ENCODE data around the gene AOC1.

The AOC1 gene

DNA sequence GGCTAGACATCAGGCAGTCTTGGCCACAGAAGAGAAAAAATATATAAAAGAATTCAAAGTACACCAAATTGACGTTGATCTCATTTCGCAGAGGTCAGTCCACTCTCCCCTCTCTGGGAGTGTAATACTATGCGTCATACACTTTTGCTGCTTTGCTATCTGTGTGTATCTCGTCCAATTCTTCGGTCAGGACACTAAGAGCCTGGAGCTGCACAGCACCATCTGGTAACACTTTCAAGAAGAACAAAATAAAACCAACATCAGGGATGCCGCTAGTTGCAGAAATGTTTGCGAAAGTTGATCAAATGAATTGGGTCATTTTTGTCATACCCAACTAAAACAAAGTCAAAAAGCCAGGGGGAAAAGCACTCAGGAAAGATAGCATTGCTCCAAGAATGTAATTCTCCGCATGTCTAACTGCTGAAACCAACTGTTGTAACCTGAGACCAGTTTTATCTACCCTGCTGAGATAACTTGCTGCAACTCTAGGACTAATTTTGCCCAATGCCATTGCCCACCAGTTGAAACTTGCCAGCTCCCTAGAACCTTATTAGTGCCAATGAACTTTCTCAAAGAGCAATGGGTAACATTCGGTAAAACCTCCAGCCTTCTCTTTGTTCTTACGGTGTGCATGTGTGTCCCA, 28.7 kb upstream of the AOC1 start (continued):
- TF ChIP-seq, protein P1, sequence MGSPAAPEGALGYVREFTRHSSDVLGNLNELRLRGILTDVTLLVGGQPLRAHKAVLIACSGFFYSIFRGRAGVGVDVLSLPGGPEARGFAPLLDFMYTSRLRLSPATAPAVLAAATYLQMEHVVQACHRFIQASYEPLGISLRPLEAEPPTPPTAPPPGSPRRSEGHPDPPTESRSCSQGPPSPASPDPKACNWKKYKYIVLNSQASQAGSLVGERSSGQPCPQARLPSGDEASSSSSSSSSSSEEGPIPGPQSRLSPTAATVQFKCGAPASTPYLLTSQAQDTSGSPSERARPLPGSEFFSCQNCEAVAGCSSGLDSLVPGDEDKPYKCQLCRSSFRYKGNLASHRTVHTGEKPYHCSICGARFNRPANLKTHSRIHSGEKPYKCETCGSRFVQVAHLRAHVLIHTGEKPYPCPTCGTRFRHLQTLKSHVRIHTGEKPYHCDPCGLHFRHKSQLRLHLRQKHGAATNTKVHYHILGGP (tag by site-specific recombination; IDR thresholded peaks at IDR 0.05): no peak
- TF ChIP-seq ZNF843 (tag by site-specific recombination; IDR thresholded peaks at IDR 0.05) (peak; percentile 41; the same call in 1 of the 2 replicates), ZNF529 (tag by site-specific recombination; IDR thresholded peaks at IDR 0.05; ENCODE audit: insufficient replicate concordance) (no peak), MYNN (tag by site-specific recombination; IDR thresholded peaks at IDR 0.05; ENCODE audit: borderline replicate concordance) (no peak), ZNF155 (tag by site-specific recombination; IDR thresholded peaks at IDR 0.05) (no peak), ZNF670 (tag by site-specific recombination; IDR thresholded peaks at IDR 0.05; ENCODE audit: low read depth) (no peak), ZNF660 (tag by site-specific recombination; IDR thresholded peaks at IDR 0.05) (no peak), ZNF184 (tag by site-specific recombination; IDR thresholded peaks at IDR 0.05) (no peak), ZNF521 (tag by site-specific recombination; IDR thresholded peaks at IDR 0.05) (no peak), ZNF791 (tag by site-specific recombination; IDR thresholded peaks at IDR 0.05) (no peak), ZNF514 (tag by site-specific recombination; IDR thresholded peaks at IDR 0.05) (no peak), BCL11B (tag by site-specific recombination; IDR thresholded peaks at IDR 0.05; ENCODE audit: low read depth) (no peak), ZNF707 (tag by site-specific recombination; IDR thresholded peaks at IDR 0.05) (no peak), ZNF112 (tag by site-specific recombination; IDR thresholded peaks at IDR 0.05) (no peak), HOXD13 (CRISPR knock-in tag; IDR thresholded peaks at IDR 0.05; ENCODE audit: borderline replicate concordance) (no peak), ZNF248 (tag by site-specific recombination; IDR thresholded peaks at IDR 0.05) (no peak), ZNF501 (tag by site-specific recombination; IDR thresholded peaks at IDR 0.05) (0 out of 2 replicates have a peak, but pooled peaks have one; percentile 53), EGR2 (tag by site-specific recombination; IDR thresholded peaks at IDR 0.05; ENCODE audit: low read depth) (no peak), ZNF132 (tag by site-specific recombination; IDR thresholded peaks at IDR 0.05; ENCODE audit: borderline replicate concordance) (no peak), GLI2 (tag by site-specific recombination; IDR thresholded peaks at IDR 0.05; ENCODE audit: borderline replicate concordance, low read depth) (no peak), IKZF3 (tag by site-specific recombination; IDR thresholded peaks at IDR 0.05) (peak; percentile 58; the same call in 1 of the 2 replicates), ZNF785 (tag by site-specific recombination; IDR thresholded peaks at IDR 0.05) (no peak), ZNF664 (tag by site-specific recombination; IDR thresholded peaks at IDR 0.05) (no peak)
- TF ChIP-seq, protein P2, sequence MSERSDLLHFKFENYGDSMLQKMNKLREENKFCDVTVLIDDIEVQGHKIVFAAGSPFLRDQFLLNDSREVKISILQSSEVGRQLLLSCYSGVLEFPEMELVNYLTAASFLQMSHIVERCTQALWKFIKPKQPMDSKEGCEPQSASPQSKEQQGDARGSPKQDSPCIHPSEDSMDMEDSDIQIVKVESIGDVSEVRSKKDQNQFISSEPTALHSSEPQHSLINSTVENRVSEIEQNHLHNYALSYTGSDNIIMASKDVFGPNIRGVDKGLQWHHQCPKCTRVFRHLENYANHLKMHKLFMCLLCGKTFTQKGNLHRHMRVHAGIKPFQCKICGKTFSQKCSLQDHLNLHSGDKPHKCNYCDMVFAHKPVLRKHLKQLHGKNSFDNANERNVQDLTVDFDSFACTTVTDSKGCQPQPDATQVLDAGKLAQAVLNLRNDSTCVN (tag by site-specific recombination; optimal IDR thresholded peaks at IDR 0.05): no peak
- TF ChIP-seq, protein P3, sequence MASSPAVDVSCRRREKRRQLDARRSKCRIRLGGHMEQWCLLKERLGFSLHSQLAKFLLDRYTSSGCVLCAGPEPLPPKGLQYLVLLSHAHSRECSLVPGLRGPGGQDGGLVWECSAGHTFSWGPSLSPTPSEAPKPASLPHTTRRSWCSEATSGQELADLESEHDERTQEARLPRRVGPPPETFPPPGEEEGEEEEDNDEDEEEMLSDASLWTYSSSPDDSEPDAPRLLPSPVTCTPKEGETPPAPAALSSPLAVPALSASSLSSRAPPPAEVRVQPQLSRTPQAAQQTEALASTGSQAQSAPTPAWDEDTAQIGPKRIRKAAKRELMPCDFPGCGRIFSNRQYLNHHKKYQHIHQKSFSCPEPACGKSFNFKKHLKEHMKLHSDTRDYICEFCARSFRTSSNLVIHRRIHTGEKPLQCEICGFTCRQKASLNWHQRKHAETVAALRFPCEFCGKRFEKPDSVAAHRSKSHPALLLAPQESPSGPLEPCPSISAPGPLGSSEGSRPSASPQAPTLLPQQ (tag by site-specific recombination; IDR thresholded peaks at IDR 0.05): peak; percentile 63; the same call in 1 of the 2 replicates
- TF ChIP-seq, protein P4, sequence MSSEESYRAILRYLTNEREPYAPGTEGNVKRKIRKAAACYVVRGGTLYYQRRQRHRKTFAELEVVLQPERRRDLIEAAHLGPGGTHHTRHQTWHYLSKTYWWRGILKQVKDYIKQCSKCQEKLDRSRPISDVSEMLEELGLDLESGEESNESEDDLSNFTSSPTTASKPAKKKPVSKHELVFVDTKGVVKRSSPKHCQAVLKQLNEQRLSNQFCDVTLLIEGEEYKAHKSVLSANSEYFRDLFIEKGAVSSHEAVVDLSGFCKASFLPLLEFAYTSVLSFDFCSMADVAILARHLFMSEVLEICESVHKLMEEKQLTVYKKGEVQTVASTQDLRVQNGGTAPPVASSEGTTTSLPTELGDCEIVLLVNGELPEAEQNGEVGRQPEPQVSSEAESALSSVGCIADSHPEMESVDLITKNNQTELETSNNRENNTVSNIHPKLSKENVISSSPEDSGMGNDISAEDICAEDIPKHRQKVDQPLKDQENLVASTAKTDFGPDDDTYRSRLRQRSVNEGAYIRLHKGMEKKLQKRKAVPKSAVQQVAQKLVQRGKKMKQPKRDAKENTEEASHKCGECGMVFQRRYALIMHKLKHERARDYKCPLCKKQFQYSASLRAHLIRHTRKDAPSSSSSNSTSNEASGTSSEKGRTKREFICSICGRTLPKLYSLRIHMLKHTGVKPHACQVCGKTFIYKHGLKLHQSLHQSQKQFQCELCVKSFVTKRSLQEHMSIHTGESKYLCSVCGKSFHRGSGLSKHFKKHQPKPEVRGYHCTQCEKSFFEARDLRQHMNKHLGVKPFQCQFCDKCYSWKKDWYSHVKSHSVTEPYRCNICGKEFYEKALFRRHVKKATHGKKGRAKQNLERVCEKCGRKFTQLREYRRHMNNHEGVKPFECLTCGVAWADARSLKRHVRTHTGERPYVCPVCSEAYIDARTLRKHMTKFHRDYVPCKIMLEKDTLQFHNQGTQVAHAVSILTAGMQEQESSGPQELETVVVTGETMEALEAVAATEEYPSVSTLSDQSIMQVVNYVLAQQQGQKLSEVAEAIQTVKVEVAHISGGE (tag by site-specific recombination; conservative IDR thresholded peaks at IDR 0.05; ENCODE audit: low read depth): no peak
- TF ChIP-seq, protein P5, sequence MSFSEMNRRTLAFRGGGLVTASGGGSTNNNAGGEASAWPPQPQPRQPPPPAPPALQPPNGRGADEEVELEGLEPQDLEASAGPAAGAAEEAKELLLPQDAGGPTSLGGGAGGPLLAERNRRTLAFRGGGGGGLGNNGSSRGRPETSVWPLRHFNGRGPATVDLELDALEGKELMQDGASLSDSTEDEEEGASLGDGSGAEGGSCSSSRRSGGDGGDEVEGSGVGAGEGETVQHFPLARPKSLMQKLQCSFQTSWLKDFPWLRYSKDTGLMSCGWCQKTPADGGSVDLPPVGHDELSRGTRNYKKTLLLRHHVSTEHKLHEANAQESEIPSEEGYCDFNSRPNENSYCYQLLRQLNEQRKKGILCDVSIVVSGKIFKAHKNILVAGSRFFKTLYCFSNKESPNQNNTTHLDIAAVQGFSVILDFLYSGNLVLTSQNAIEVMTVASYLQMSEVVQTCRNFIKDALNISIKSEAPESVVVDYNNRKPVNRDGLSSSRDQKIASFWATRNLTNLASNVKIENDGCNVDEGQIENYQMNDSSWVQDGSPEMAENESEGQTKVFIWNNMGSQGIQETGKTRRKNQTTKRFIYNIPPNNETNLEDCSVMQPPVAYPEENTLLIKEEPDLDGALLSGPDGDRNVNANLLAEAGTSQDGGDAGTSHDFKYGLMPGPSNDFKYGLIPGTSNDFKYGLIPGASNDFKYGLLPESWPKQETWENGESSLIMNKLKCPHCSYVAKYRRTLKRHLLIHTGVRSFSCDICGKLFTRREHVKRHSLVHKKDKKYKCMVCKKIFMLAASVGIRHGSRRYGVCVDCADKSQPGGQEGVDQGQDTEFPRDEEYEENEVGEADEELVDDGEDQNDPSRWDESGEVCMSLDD (tag by site-specific recombination; IDR thresholded peaks at IDR 0.05): no peak
